Kidney glomerular epithelial cell (primary cell): ENCODE measurements around the gene WDFY4.

ENCODE experiments used
- DNase-seq: peaks from one replicate; lab custom pipeline; 2025; lab: John Stamatoyannopoulos, UW

WDFY4 gene

GRCh38 chr10:48656241-48656913 is 28.3 kb upstream of the WDFY4 start:
- peak; percentile 72 for DNase-seq

- no peak for DNase-seq
These were observed 27.8 kb upstream of the WDFY4 start for GRCh38 chr10:48656914-48657305.

- DNase-seq, result no peak
These were observed 27.3 kb upstream of the WDFY4 start for GRCh38 chr10:48657416-48657815.

GRCh38 chr10:48658243-48658974 is 26.3 kb upstream of the WDFY4 start:
- peak; percentile 44 for DNase-seq

GRCh38 chr10:48658975-48659269 is 25.8 kb upstream of the WDFY4 start:
- DNase-seq, result no peak

- DNase-seq, result peak; percentile 8
These were observed 24.9 kb upstream of the WDFY4 start for GRCh38 chr10:48659790-48660189.

- no peak for DNase-seq
These were observed 23.2 kb upstream of the WDFY4 start for GRCh38 chr10:48661441-48661840.

GRCh38 chr10:48667960-48668590 is 16.6 kb upstream of the WDFY4 start:
- DNase-seq, result no peak

- no peak for DNase-seq
These were observed 13.4 kb upstream of the WDFY4 start for GRCh38 chr10:48670978-48671913.

GRCh38 chr10:48671914-48672595 is 12.6 kb upstream of the WDFY4 start:
- DNase-seq, result no peak

- DNase-seq, result no peak
These were observed 11.9 kb upstream of the WDFY4 start for GRCh38 chr10:48672596-48673265.

- DNase-seq, result no peak
These were observed 7.0 kb upstream of the WDFY4 start for GRCh38 chr10:48677625-48678024.

- no peak for DNase-seq
These were observed 6.6 kb upstream of the WDFY4 start for GRCh38 chr10:48678041-48678440.

GRCh38 chr10:48681740-48682139 is 2.9 kb upstream of the WDFY4 start:
- no peak for DNase-seq

GRCh38 chr10:48682265-48682664 is 2.4 kb upstream of the WDFY4 start:
- no peak for DNase-seq

- no peak for DNase-seq
These were observed 1.2 kb upstream of the WDFY4 start for GRCh38 chr10:48683424-48683823.

- DNase-seq, result peak; percentile 0
These were observed 805 bp upstream of the WDFY4 start for GRCh38 chr10:48683868-48684267.

GRCh38 chr10:48684463-48684791 is 246 bp upstream of the WDFY4 start:
- DNase-seq, result no peak

- no peak for DNase-seq
These were observed 1.1 kb downstream of the WDFY4 start for GRCh38 chr10:48685731-48686130.

GRCh38 chr10:48690791-48691660 is 6.4 kb downstream of the WDFY4 start:
- no peak for DNase-seq
